Measurements from ENCODE around the gene CCDC73. TPM values are rescaled to one million over a fixed set of nuclear protein-coding genes. Genes with fewer than 3 reads are reported as not detected.
A peak's percentile ranks its signal among the peaks of the same experiment; 100 is the strongest.

Gene CCDC73
- total RNA-seq, 1 experiment from 2014 or later, result 0.04 TPM

DNA sequence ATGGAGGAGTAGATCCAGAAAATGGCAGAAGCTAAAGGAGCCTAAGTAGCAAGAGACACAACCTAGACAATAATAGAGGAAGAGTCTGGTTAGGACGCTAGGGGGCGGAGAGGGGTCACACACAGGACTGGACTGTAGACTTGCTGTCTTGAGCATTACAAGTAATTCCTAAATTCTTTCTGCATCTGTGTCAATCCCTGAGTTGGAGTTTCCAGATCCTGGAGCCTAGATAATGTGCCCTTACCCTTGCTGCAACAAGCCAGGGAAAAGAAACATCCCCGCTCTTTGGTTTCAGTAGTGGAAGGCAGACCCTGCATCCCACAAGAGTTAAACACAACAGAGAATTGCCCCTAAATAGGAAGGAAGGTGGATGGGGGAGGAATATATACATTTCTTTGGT, 14.9 kb upstream of the CCDC73 start:
- H3K36me3 ChIP-seq (ENCODE audit: low read depth, low read length), result no peaks in the 10 kb centered on the region
- ChIA-PET CTCF (interaction anchor here (0.6 to 1.0 kb wide), 6 partner anchors 17 to 617 kb away, joined by 3 to 6 read pairs (median 4); no protein-coding TSS in a partner anchor), POLR2A (ENCODE audit: unreplicated experiment) (no interaction called here)
- H3F3A ChIP-seq (ENCODE audit: low read length, unreplicated experiment), result no peaks in the 10 kb centered on the region
- no peaks in the 10 kb centered on the region; the same call in 1 of the 2 replicates for H3K4me1 ChIP-seq (ENCODE audit: insufficient read depth, low read length)
- H3K9ac ChIP-seq (ENCODE audit: low read length), result no peak overlapping the region
- no peaks in the 10 kb centered on the region for H4K20me1 ChIP-seq (ENCODE audit: low read length)
- DNase-seq (peak; percentile 84), ATAC-seq (peak; percentile 100)
- intact Hi-C loops (cut with micrococcal nuclease), result loop anchor here (1.0 to 10.0 kb wide), 4 partner anchors 48 to 153 kb away; no protein-coding TSS in a partner anchor
- H3K9me3 ChIP-seq (ENCODE audit: low read length), result no peaks in the 10 kb centered on the region
- H2AFZ ChIP-seq (ENCODE audit: low read length), result peak overlapping the region; percentile 61
- no peak overlapping the region for H3K27ac ChIP-seq (ENCODE audit: low read length)
- H3K4me2 ChIP-seq (ENCODE audit: low read length), result no peak overlapping the region
- TF ChIP-seq, protein P1, sequence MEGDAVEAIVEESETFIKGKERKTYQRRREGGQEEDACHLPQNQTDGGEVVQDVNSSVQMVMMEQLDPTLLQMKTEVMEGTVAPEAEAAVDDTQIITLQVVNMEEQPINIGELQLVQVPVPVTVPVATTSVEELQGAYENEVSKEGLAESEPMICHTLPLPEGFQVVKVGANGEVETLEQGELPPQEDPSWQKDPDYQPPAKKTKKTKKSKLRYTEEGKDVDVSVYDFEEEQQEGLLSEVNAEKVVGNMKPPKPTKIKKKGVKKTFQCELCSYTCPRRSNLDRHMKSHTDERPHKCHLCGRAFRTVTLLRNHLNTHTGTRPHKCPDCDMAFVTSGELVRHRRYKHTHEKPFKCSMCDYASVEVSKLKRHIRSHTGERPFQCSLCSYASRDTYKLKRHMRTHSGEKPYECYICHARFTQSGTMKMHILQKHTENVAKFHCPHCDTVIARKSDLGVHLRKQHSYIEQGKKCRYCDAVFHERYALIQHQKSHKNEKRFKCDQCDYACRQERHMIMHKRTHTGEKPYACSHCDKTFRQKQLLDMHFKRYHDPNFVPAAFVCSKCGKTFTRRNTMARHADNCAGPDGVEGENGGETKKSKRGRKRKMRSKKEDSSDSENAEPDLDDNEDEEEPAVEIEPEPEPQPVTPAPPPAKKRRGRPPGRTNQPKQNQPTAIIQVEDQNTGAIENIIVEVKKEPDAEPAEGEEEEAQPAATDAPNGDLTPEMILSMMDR (conservative IDR thresholded peaks at IDR 0.05; ENCODE audit: low read depth, low read length), result peak; percentile 89
- no peak for TF ChIP-seq EZH2 (IDR thresholded peaks at IDR 0.05; ENCODE audit: low read length, unreplicated experiment)
- H3K9me2 ChIP-seq (replicated peaks; ENCODE audit: low read length), result no peaks in the 10 kb centered on the region
- H3K4me3 ChIP-seq (ENCODE audit: low read length), result no peak overlapping the region
- H3K27me3 ChIP-seq (ENCODE audit: low read length), result no peaks in the 10 kb centered on the region
- no peaks in the 10 kb centered on the region for H3K79me2 ChIP-seq (ENCODE audit: low read length)
- no TSS peak for BruUV-seq (replicated peaks)

DNA sequence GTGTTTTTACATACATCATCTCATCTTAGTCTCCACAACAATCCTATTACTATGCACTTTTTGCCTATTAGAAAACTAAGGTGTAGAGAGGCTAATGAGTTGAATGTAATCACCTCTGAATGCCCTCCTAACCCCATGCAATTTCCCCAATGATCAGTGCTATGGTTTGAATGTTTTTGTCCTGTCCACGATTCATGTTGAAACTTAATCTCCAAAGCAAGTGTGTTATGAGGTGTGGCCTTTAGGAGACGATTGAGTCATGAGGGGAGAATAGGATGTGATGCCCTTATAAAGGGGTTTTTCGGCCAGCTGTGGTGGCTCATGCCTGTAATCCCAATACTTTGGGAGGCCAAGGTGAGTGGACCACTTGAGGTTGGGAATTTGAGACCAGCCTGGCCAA, 2.0 kb upstream of the CCDC73 start:
- Histone ChIP-seq H2AFZ (ENCODE audit: low read length) (no peak overlapping the region), H3K27me3 (ENCODE audit: low read length) (no peaks in the 10 kb centered on the region), H3K9ac (ENCODE audit: low read length) (no peak overlapping the region), H3K9me3 (ENCODE audit: low read length) (no peaks in the 10 kb centered on the region), H3K4me2 (ENCODE audit: low read length) (no peak overlapping the region), H3K27ac (ENCODE audit: low read length) (no peak overlapping the region), H4K20me1 (ENCODE audit: low read length) (no peaks in the 10 kb centered on the region), H3K4me1 (ENCODE audit: insufficient read depth, low read length) (peaks cover 15% of the 10 kb centered on the region), H3K79me2 (ENCODE audit: low read length) (no peaks in the 10 kb centered on the region), H3K9me2 (replicated peaks; ENCODE audit: low read length) (no peaks in the 10 kb centered on the region), H3F3A (ENCODE audit: low read length, unreplicated experiment) (peaks cover 3% of the 10 kb centered on the region), H3K36me3 (ENCODE audit: low read depth, low read length) (no peaks in the 10 kb centered on the region), H3K4me3 (ENCODE audit: low read length) (no peak overlapping the region)
- no TSS peak for BruUV-seq (replicated peaks)
- intact Hi-C loops (cut with micrococcal nuclease), result no loop called here
- ATAC-seq (no peak), DNase-seq (peak; percentile 23)
- ChIA-PET CTCF (interaction anchor here (0.6 kb wide), 1 partner anchor 39 kb away, joined by 3 read pairs; no protein-coding TSS in a partner anchor), POLR2A (ENCODE audit: unreplicated experiment) (no interaction called here)
- TF ChIP-seq EZH2 (IDR thresholded peaks at IDR 0.05; ENCODE audit: low read length, unreplicated experiment) (no peak), EZH2phosphoT487 (IDR thresholded peaks at IDR 0.05; ENCODE audit: borderline replicate concordance, low read length) (no peak)
- TF ChIP-seq, protein P1 (conservative IDR thresholded peaks at IDR 0.05; ENCODE audit: low read depth, low read length), result no peak

DNA sequence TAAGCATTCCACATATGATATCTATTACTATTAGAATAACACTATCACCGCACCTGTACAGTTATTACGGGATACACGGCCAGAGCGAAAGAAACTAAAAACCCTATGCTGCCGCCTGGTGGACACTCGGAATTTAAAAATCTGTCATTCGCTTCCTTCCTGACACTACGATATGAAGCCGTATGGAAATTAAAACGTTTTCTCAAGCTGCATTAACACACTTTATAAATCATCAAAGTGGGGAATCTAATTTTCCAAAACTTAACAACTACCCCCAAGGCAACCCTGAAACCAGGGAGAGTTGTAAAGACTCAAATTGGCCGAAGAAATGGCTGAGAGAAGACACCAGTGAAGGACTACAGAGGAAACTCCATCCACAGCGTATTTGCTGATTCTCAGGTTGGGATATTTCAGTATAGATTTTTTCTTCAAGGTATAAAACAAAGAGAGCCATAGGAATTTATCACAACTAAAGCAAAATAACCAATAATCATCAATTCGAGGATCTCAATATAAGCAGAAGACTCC, 1.4 kb downstream of the CCDC73 start:
- H3K36me3 ChIP-seq (ENCODE audit: low read depth, low read length), result no peaks in the 10 kb centered on the region
- BruUV-seq (replicated peaks), result no TSS peak
- CTCF ChIA-PET, result interaction anchor here (0.6 kb wide), 1 partner anchor 1162 kb away, joined by 4 read pairs; no protein-coding TSS in a partner anchor
- POLR2A ChIA-PET (ENCODE audit: unreplicated experiment), result interaction anchor here (0.6 kb wide), 1 partner anchor 41 kb away, joined by 6 read pairs; no protein-coding TSS in a partner anchor
- peak overlapping the region; percentile 62 for H3K4me3 ChIP-seq (ENCODE audit: low read length)
- peaks cover 24% of the 10 kb centered on the region for H3K4me1 ChIP-seq (ENCODE audit: insufficient read depth, low read length)
- peak; percentile 66 for ATAC-seq
- H3K27ac ChIP-seq (ENCODE audit: low read length), result peak overlapping the region; percentile 86
- H3K9ac ChIP-seq (ENCODE audit: low read length), result peak overlapping the region; percentile 48
- H3K27me3 ChIP-seq (ENCODE audit: low read length), result no peaks in the 10 kb centered on the region
- no peaks in the 10 kb centered on the region for H3K9me3 ChIP-seq (ENCODE audit: low read length)
- intact Hi-C loops (cut with micrococcal nuclease), result loop anchor here (1.0 to 5.0 kb wide), 7 partner anchors 33 to 470 kb away; no protein-coding TSS in a partner anchor
- TF ChIP-seq, protein P1 (conservative IDR thresholded peaks at IDR 0.05; ENCODE audit: low read depth, low read length), result peak; percentile 80
- TF ChIP-seq EZH2phosphoT487 (IDR thresholded peaks at IDR 0.05; ENCODE audit: borderline replicate concordance, low read length), result no peak
- peak; percentile 81 for DNase-seq
- H4K20me1 ChIP-seq (ENCODE audit: low read length), result no peaks in the 10 kb centered on the region
- H3F3A ChIP-seq (ENCODE audit: low read length, unreplicated experiment), result peaks cover 3% of the 10 kb centered on the region
- H3K79me2 ChIP-seq (ENCODE audit: low read length), result no peaks in the 10 kb centered on the region
- no peaks in the 10 kb centered on the region for H3K9me2 ChIP-seq (replicated peaks; ENCODE audit: low read length)
- peak overlapping the region; percentile 96 for H2AFZ ChIP-seq (ENCODE audit: low read length)
- H3K4me2 ChIP-seq (ENCODE audit: low read length), result peak overlapping the region; percentile 96
